Uterus (tissue), 4 donors: Measurements from ENCODE around the gene SKI. TPM values are rescaled to one million over a fixed set of nuclear protein-coding genes. Genes with fewer than 3 reads are reported as not detected.
"Not testable (repeated sequence)": the region's sequence is repeated elsewhere in the genome, so short reads cannot be mapped to it uniquely, and the experiment has no call there.

Experiments used
- DNase-seq, 2 donors: peaks; one replicate each; pipeline ENCODE4 v3.0.0-alpha.2; 2019 to 2020
- H3K27ac ChIP-seq, 2 donors: fragments of 200-600 bp; sonication (generic); 1 replicate in 1 of 2; 2 replicates in 1 of 2; pipeline ENCODE4 v1.5.1; 2016 to 2018
- H3K27me3 ChIP-seq, 2 donors: fragments of 200-600 bp; sonication (generic); one replicate each; pipeline ENCODE4 v1.5.1; 2018 to 2019; ENCODE audit warnings: control low read depth in 1 of 2
- H3K36me3 ChIP-seq, 2 donors: fragments of 200-600 bp; sonication (generic); one replicate each; pipeline ENCODE4 v1.5.1; 2019; ENCODE audit warnings: control low read depth in 1 of 2
- H3K4me1 ChIP-seq, 2 donors: fragments of 200-600 bp; sonication (generic); one replicate each; pipeline ENCODE4 v1.5.1; 2018 to 2019; ENCODE audit warnings: control low read depth in 1 of 2
- H3K4me3 ChIP-seq, 2 donors: fragments of 200-600 bp; sonication (generic); 1 replicate in 1 of 2; 2 replicates in 1 of 2; pipeline ENCODE4 v1.5.1; 2018 to 2019; ENCODE audit warnings: mild to moderate bottlenecking in 1 of 2
- H3K9me3 ChIP-seq, 2 donors: fragments of 200-600 bp; sonication (generic); one replicate each; pipeline ENCODE4 v1.5.1; 2019; ENCODE audit warnings: control low read depth in 1 of 2
- POLR2A ChIP-seq, 2 donors: fragments of 450-650 bp; IDR thresholded peaks; one replicate each; pipeline ENCODE4 v1.6.1; 2016; ENCODE audit warnings: antibody characterized with exemption in 2 of 2, mild to moderate bottlenecking in 1 of 2, moderate library complexity in 1 of 2
- intact Hi-C: fragments of 100-400 bp; cut with DNase I; formaldehyde crosslinking; loops from one replicate; pipeline ENCODE4 v1.15.1; 2023; ENCODE audit warnings: low total_unique reads
- total RNA-seq, 4 donors: library from RNA; depleted of rRNA in 3 of 4; stranded (reverse); fragments of >200 nt in 3 of 4; gene quantifications; one replicate each; pipeline versions ENCODE4 v1.1.0 to v1.2.4, GENCODE V29; 2014 to 2023
- TF ChIP-seq, protein P1 (sequence below), 4 experiments: fragments of 200-600 bp in 2 of 4; fragments of 450-650 bp in 2 of 4; sonication (generic) in 2 of 4; IDR thresholded peaks; one replicate each; pipeline ENCODE4 v1.5.1; 2016 to 2019; ENCODE audit warnings: antibody characterized with exemption in 4 of 4, mild to moderate bottlenecking in 2 of 4, moderate library complexity in 1 of 4
- donor health status: DM: yes; HTN: yes; CAD: no.

The SKI gene
- total RNA-seq, 4 donors from 2014 or later = 22.8 to 148 (median 34.9) TPM

- DNase-seq = no peak
- TF ChIP-seq, protein P1, sequence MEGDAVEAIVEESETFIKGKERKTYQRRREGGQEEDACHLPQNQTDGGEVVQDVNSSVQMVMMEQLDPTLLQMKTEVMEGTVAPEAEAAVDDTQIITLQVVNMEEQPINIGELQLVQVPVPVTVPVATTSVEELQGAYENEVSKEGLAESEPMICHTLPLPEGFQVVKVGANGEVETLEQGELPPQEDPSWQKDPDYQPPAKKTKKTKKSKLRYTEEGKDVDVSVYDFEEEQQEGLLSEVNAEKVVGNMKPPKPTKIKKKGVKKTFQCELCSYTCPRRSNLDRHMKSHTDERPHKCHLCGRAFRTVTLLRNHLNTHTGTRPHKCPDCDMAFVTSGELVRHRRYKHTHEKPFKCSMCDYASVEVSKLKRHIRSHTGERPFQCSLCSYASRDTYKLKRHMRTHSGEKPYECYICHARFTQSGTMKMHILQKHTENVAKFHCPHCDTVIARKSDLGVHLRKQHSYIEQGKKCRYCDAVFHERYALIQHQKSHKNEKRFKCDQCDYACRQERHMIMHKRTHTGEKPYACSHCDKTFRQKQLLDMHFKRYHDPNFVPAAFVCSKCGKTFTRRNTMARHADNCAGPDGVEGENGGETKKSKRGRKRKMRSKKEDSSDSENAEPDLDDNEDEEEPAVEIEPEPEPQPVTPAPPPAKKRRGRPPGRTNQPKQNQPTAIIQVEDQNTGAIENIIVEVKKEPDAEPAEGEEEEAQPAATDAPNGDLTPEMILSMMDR (IDR thresholded peaks at IDR 0.05) = no peak
- TF ChIP-seq POLR2A (IDR thresholded peaks at IDR 0.05) = no peak
- Histone ChIP-seq H3K27ac (no peak overlapping the region), H3K27me3 (no peaks in the 10 kb centered on the region), H3K36me3 (no peaks in the 10 kb centered on the region), H3K4me1 (peaks cover 7 to 21% of the 10 kb centered on the region in 2 donors), H3K4me3 (no peak overlapping the region), H3K9me3 (no peaks in the 10 kb centered on the region)
- intact Hi-C loops = no loop called here
Measured at GRCh38 chr1:2324553-2325366, 96.6 kb downstream of the SKI start.

- no peak overlapping the region for H3K4me3 ChIP-seq
- TF ChIP-seq POLR2A (IDR thresholded peaks at IDR 0.05) = no peak
- TF ChIP-seq, protein P1 (IDR thresholded peaks at IDR 0.05) = no peak
- no peaks in the 10 kb centered on the region for H3K9me3 ChIP-seq
- H3K36me3 ChIP-seq = no peaks in the 10 kb centered on the region
- H3K27me3 ChIP-seq = no peaks in the 10 kb centered on the region
- no peak for DNase-seq
- intact Hi-C loops = no loop called here
- H3K27ac ChIP-seq = no peak overlapping the region
- peaks cover 3 to 7% of the 10 kb centered on the region in 2 donors for H3K4me1 ChIP-seq
Measured at GRCh38 chr1:2326524-2326923, 98.4 kb downstream of the SKI start.

DNA sequence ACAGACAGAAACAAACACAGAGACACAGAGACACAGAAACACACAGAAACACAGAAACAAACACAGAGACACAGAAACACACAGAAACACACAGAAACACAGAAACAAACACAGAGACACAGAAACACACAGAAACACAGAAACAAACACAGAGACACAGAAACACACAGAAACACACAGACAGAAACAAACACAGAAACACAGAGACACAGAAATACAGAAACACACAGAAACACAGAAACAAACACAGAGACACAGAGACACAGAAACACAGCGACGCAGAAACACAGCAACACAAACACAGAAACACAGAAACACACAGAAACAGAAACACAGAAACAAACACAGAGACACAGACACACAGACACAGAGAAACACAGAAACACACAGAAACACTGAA lies 99.0 kb downstream of the SKI start:
- H3K4me1 ChIP-seq, H3K27me3 ChIP-seq, intact Hi-C loops, H3K27ac ChIP-seq, H3K36me3 ChIP-seq, H3K4me3 ChIP-seq, H3K9me3 ChIP-seq, DNase-seq: not testable (repeated sequence)

DNA sequence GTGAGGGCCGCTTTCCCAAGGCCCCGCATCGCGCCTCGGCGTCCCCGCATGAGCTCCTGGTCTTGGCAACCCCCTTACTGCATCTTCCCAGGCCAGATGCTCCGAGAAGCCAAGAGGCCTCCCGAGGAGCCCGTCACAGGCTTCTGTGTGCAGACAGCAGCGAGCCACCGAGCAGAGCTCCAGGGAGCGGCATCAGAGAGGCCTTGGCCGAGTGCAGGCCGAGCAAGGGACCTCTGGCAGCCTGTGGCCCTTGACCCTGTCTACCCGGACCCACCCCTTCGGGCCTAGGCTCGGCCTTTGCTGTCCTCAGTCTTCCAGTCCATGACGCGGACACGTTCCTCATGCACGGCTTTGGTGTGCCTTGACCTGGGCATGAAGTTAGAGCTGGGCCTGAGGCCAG lies 99.7 kb downstream of the SKI start:
- intact Hi-C loops = no loop called here
- Histone ChIP-seq H3K4me3 (no peak overlapping the region), H3K27me3 (no peaks in the 10 kb centered on the region), H3K36me3 (no peaks in the 10 kb centered on the region), H3K9me3 (no peaks in the 10 kb centered on the region), H3K4me1 (peaks cover 0 to 2% of the 10 kb centered on the region in 2 donors), H3K27ac (no peak overlapping the region)
- TF ChIP-seq, protein P1 (IDR thresholded peaks at IDR 0.05) = no peak
- TF ChIP-seq POLR2A (IDR thresholded peaks at IDR 0.05) = no peak
- DNase-seq = no peak

DNA sequence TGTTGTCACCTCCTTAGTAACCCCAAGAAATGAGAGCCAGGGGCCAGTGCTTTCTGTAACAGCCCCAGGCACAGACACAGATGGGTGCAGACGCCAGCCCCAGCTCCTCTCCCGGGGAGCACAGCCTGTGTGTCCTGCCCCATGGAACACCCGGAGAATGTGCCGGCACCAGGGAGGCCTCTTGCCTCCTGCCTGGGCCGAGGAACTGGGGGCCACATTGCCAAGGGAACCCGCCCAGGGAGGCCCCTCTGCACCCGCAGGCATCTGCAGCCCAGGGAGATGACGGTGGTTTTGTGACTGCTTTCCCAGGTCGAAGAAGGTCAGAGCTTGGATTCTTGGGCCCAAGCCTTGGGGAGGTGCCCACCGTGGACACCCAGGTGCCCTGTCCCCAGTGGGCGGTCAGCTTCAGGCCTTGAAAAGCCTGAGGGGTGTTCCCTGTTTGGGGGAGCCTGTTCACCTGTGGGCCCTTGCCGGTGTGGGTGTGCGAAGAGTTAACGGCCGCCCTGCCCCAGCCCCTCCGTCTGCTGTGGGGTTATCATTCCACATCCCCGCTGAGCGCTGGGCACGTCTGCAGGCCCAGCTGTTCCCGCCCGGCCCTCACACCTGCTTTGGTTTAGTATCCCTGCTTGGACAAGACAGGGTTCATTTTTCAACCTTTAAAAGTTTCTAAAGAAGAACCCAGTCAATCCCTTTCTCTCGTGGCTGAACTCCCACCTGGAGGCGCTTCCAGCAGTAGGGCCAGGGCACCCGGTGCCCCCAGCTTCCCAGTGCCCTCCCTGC lies 100.7 kb downstream of the SKI start:
- intact Hi-C loops = no loop called here
- H3K36me3 ChIP-seq = no peaks in the 10 kb centered on the region
- H3K27me3 ChIP-seq = no peaks in the 10 kb centered on the region
- no peak overlapping the region for H3K4me3 ChIP-seq
- no peak for DNase-seq
- TF ChIP-seq, protein P1 (IDR thresholded peaks at IDR 0.05) = no peak
- TF ChIP-seq POLR2A (IDR thresholded peaks at IDR 0.05) = no peak
- no peaks in the 10 kb centered on the region for H3K4me1 ChIP-seq
- no peaks in the 10 kb centered on the region for H3K9me3 ChIP-seq
- H3K27ac ChIP-seq = no peak overlapping the region
